GM19023 (cell line): ENCODE results near the gene C19orf85.
A peak's percentile ranks its signal among the peaks of the same experiment; 100 is the strongest.

Experiments used
- ATAC-seq: cut with Tn5 transposase; IDR thresholded peaks from one replicate; pipeline ENCODE4 v1.9.1; 2021; ENCODE audit warnings: mild to moderate bottlenecking, moderate library complexity; ENCODE audit not compliant: unreplicated experiment

The C19orf85 gene

DNA sequence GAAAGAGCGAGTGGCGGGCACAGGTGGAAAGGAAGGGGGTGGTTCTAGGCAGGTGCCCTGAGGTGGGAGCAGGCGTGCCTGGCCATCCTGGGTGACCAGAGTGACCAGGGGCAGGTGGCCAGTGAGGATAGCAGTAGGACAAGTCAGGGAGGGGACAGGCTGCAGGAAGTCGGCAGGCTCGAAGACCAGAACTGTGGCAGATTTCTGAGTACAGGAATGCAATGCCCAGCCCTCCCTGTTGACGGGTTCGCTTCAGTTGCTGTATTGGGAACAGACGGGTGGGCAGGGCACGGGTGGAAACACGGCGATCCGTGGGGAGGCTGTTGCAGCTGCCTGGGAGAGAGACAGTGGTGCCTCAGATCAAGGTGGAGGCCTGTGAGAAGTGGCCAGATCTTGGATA is 13.8 kb upstream of the C19orf85 start:
- no peak for ATAC-seq

DNA sequence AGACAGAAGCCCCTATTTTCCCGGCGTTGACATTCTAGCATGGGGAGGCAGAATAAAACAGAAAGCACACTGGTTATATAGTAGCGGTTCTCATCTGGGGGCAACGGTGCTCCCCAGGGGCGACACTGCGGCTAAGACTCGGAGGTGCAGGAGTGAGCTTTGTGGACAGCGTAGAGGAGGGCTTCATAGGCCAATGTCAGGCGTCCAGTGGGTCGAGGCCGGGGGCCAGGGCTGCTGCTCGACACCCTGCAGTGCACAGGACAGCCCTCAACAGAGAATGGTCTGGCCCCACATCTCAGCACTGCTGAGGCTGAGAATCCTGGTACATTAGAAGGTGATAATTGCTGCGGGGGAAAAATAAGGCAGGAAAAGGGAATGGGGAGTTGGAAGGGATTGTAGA is 13.4 kb upstream of the C19orf85 start:
- ATAC-seq = no peak

DNA sequence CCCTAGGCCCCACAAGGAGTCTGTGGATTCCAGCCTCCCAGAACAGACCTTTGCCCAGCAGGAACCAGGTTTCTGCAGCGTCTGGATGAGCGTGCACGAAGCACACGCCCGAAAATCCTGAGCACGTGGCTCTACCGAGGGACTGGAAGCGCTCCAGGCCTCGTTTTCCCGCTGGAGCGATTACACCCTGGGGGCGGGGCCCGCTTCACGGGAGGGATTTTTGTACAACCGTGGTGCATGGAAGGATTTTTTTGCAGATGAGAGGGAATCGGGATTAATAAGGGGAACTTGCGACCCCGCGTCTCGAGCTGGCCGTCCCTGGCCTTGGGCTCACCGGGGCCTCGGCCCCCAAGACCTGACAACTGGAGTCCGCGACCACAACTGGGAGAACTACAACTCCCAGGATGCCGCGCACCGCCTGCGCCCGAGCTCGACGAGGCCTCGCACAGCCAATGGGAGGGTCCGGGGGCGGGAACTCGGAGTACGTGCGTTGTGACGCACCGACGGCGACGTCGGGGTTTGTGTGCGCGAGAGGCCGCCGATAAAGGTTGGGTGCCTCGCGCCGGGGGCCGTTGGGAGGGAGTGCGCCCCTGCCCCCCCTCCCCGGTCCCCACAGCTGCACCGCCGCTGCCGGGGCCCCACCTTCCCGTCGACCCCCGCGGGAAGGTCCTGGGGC is 11.7 kb upstream of the C19orf85 start, which contains the start of gene ZNF628:
TSS of gene ZNF628 (plus strand) at position 518 of the 676 bp plus-strand sequence. CDS start 3,294 bp downstream, outside the sequence.
- ATAC-seq = peak; percentile 89

GRCh38 chr19:55474269-55475265 is 10.0 kb upstream of the C19orf85 start:
- ATAC-seq = no peak

DNA sequence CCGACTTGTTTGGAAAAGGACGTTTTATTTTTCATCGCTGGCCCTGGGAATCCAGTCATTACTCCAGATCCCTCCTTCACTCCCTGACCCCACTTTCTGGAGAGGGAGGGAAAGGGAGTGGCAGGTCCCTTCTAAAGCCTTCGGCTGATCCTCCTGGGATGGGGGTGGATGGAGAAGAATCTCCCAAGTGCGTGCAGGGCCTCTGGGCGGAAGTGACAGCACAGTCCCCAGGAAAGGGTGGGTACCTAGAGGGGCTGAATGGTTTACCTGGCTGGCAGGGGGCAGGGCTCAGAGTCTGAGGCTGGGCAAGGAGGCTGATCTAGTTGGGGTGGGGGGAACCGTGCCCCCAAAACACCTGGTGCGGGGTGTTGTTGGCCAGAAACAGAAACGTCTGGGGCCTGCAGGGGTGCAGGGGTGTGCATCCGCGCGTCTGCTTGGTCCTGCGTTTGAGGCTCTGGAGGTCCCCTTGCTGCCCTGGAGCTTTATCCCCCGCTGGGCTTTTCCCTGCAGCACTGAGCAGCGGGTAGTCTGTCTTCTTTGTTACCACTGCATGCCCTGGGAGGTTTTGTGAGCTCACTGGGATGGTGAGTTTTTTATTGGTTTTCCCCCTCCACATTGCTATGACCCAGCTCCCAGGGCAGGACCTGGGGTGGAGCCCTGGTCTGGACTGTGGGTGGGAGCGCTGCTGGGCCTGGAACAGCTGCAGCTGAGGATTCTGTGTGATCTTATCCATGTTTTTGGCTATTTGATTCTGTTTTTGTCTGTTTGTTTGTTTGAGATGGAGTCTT is 8.9 kb upstream of the C19orf85 start:
- ATAC-seq = no peak

DNA sequence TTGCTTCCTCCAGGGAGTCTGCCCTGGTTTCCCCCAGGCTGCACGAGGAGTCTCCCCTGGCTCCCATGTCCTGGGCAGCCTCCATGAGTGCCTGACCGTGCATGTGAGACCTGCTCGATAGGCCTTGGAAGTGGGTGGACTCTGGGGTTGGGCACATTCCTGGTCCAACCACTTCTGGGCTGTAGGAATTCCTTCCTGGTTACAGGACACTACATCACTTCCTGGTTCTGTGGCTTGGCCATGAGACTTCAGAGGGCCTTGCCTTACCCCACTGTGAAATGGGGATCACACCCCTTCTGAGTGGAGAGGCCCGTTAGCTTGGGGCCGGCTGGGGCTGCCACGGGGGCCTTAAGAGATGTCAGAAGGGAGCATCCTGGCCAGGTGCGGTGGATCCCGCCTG is 7.9 kb upstream of the C19orf85 start:
- no peak for ATAC-seq

- ATAC-seq = no peak
Measured at GRCh38 chr19:55471266-55471665, 6.7 kb upstream of the C19orf85 start.

DNA sequence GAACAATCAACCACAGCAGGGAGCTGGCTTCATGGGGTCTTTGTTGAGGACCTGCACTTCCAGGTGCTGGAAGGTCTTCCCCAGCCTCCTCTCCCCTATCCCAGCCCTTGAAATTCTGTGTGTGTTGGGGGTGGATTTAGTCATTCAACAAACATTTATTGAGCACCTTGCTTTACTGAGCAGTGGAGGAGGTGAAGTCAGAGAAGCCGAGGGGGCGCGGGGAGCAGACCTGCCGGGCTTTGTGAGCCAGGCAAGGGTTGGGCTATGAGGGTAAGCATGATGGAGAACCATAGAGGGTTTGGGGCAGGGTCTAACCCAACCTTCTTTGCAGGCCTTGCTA is 3.5 kb upstream of the C19orf85 start:
- peak; percentile 10 for ATAC-seq

GRCh38 chr19:55467236-55468053 is 2.9 kb upstream of the C19orf85 start:
- peak; percentile 80 for ATAC-seq

DNA sequence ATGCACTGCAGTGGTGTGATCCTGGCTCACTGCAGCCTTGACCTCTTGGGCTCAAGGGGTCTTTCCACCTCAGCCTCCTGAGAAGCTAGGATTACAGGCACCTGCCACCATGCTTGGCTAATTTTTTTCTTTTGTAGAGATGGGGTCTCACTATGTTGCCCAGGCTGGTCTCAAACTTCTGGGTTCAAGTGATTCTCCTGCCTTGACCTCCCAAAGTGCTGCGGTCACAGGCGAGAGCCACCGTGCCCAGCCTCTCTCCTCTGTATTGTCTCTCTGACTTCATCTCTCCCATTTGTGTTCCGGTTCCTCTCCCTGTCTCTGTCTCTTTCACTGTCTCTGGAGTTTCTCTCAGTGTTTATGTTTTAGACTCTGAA is 1.7 kb upstream of the C19orf85 start:
- no peak for ATAC-seq

- ATAC-seq = no peak
Measured at GRCh38 chr19:55465460-55466240, 1.1 kb upstream of the C19orf85 start.

- ATAC-seq = no peak
Measured at GRCh38 chr19:55464039-55464661, 401 bp downstream of the C19orf85 start.

- no peak for ATAC-seq
Measured at GRCh38 chr19:55463583-55464031, 944 bp downstream of the C19orf85 start.

- no peak for ATAC-seq
Measured at GRCh38 chr19:55462722-55463121, 1.8 kb downstream of the C19orf85 start.

DNA sequence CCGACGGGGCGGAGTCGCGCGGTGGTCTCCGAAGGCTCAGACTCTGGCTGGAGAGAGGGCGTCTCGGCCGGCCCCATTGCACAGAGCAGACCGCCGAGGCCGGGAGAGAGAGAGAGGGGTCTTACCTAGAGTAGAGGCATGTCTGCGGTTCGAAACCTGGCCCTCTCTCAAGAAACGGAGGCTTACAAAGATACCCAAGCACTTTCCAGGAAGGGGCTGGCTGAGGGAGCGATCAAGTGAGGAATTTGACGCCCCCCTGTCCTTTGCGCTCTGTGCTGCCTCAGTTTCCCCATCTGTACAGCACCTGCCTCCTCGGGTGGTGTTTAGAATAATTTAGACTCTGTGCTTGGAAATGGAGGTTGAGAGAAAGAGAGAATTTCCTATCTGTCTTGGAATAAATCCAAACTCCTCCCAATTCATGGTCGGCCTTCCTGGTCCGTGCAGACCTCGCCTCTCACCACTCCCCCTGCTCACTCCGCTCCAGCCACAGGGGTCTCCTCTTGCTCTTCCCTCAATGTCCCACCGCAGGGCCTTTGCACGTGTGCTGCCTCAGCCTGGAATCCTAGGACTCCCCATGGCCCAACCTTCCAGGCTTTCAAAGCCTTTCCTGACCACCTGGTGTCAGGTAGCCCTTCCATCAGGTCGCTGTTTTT is 2.5 kb downstream of the C19orf85 start:
- no peak for ATAC-seq

GRCh38 chr19:55461259-55461973 is 3.1 kb downstream of the C19orf85 start, which contains the start of gene ISOC2:
Gene ISOC2, minus strand, starts transcription at chr19:55461642. Its CDS starts 5,156 bp downstream, at chr19:55456486.
- peak; percentile 93 for ATAC-seq

DNA sequence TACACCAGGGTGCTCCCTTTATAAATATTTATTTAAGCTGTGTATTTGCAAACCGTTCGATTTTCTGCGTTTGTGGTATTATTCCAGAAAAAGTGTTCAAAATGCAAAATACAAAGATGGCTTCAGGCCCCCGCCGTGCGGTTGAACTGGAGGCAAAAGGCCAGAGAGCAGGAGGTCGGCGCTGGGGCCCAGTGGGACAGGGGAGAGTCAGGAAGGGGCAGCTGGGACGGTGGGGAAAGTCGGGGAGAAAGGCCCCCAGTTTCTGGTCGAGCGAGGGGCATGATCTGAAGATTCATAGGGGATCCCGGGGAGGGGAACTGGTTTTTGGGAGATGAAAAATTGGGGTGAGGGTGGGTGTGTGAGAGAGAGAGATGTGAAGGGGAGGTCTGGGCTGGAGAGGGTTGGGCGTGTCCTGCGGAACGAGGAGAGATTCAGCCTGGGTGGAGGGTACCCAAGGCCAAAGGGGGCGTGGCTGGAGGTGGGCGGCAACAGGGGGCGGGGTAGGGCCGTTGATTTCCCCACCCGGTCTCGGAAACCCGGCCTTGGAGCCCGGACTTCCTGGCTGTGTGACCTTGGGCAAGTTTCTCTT is 3.8 kb downstream of the C19orf85 start:
- ATAC-seq = no peak
